PC-9 (cell line): Measurements from ENCODE around the gene FOXN1. TPM values are rescaled to one million over a fixed set of nuclear protein-coding genes. Genes with fewer than 3 reads are reported as not detected.

Source experiments
- BruUV-seq: library from RNA; stranded (reverse); fragments of 400-500 nt; replicated peaks from 2 replicates; lab custom pipeline; 2021; lab: Mats Ljungman, UMichigan
- CTCF ChIA-PET: fragments of 300-600 bp; sonication (Branson Sonifier 250); formaldehyde crosslinking; loops from one replicate; lab custom pipeline; 2022; ENCODE audit warnings: antibody characterized with exemption; lab: Charles Lee
- POLR2A ChIA-PET: fragments of 300-600 bp; sonication (Branson Sonifier 250); formaldehyde crosslinking; loops from one replicate; lab custom pipeline; 2022; ENCODE audit warnings: antibody characterized with exemption; ENCODE audit not compliant: unreplicated experiment; lab: Charles Lee
- DNase-seq, 2 experiments: peaks; one replicate each; pipeline versions ENCODE4 v3.0.0 to v3.0.0-alpha.2; 2015 to 2022; ENCODE audit warnings: mixed read lengths in 1 of 2
- H2AFZ ChIP-seq: fragments of 200-600 bp; sonication (generic); 2 replicates; pipeline ENCODE4 v1.8.1; 2017; ENCODE audit warnings: antibody characterized with exemption
- H3F3A ChIP-seq: fragments of 200-600 bp; sonication (generic); 2 replicates; pipeline ENCODE4 v1.8.1; 2017; ENCODE audit warnings: antibody characterized with exemption, mild to moderate bottlenecking, low read depth; ENCODE audit not compliant: insufficient read depth
- H3K27ac ChIP-seq: fragments of 200-600 bp; sonication (generic); 2 replicates; pipeline ENCODE4 v1.6.1; 2016; ENCODE audit warnings: mixed run types
- H3K27me3 ChIP-seq: fragments of 200-600 bp; sonication (generic); 2 replicates; pipeline ENCODE4 v1.6.1; 2016; ENCODE audit warnings: low read depth, mixed run types; ENCODE audit not compliant: insufficient read depth
- H3K36me3 ChIP-seq: fragments of 200-600 bp; sonication (generic); 2 replicates; pipeline ENCODE4 v1.6.1; 2016; ENCODE audit warnings: low read depth, mixed run types
- H3K4me1 ChIP-seq: fragments of 200-600 bp; sonication (generic); replicated peaks from 2 replicates; pipeline ENCODE4 v1.6.1; 2016; ENCODE audit warnings: mixed run types; ENCODE audit not compliant: insufficient read depth
- H3K4me2 ChIP-seq: fragments of 200-600 bp; sonication (generic); 2 replicates; pipeline ENCODE4 v1.6.1; 2017; ENCODE audit warnings: mixed run types
- H3K4me3 ChIP-seq: fragments of 200-600 bp; sonication (generic); 2 replicates; pipeline ENCODE4 v1.6.1; 2016; ENCODE audit warnings: mixed run types
- H3K79me2 ChIP-seq: fragments of 200-600 bp; sonication (generic); 2 replicates; pipeline ENCODE4 v1.6.1; 2017; ENCODE audit warnings: low read depth, mixed run types
- H3K9me2 ChIP-seq: fragments of 200-600 bp; sonication (generic); 2 replicates; pipeline ENCODE4 v1.8.1; 2017; ENCODE audit warnings: mild to moderate bottlenecking; ENCODE audit not compliant: insufficient read depth
- H3K9me3 ChIP-seq: fragments of 200-600 bp; sonication (generic); 2 replicates; pipeline ENCODE4 v1.8.1; 2016; ENCODE audit warnings: low read depth; ENCODE audit not compliant: insufficient read depth
- H4K20me1 ChIP-seq: fragments of 200-600 bp; sonication (generic); 2 replicates; pipeline ENCODE4 v1.8.1; 2017; ENCODE audit not compliant: insufficient read depth
- EZH2 ChIP-seq: fragments of 200-600 bp; sonication (generic); IDR thresholded peaks from 2 replicates; pipeline ENCODE4 v1.8.0; 2017; ENCODE audit warnings: antibody characterized with exemption, low read depth
- intact Hi-C: fragments of 100-400 bp; cut with micrococcal nuclease; formaldehyde crosslinking; loops from one replicate; pipeline ENCODE4 v1.10.0; 2022; ENCODE audit not compliant: unreplicated experiment
- total RNA-seq: library from RNA; stranded (reverse); gene quantifications from 2 replicates; pipeline ENCODE4 v1.2.3, GENCODE V29; 2021
- TF ChIP-seq, protein P1 (sequence below): fragments of 200-600 bp; sonication (generic); conservative IDR thresholded peaks from 2 replicates; pipeline ENCODE4 v1.6.1; 2017; ENCODE audit warnings: mixed run types, antibody characterized with exemption, mild to moderate bottlenecking, moderate library complexity

Gene FOXN1
- total RNA-seq, 1 experiment from 2014 or later, result not detected

GRCh38 chr17:28460901-28461300 lies 45.2 kb upstream of the FOXN1 start:
- no peaks in the 10 kb centered on the region; the same call in 1 of the 2 replicates for H3F3A ChIP-seq
- no peaks in the 10 kb centered on the region for H3K4me1 ChIP-seq
- no peak overlapping the region for H2AFZ ChIP-seq
- no peak overlapping the region for H3K4me3 ChIP-seq
- no peaks in the 10 kb centered on the region for H3K9me2 ChIP-seq
- ChIA-PET POLR2A (no interaction called here), CTCF (interaction anchor here (0.7 to 0.8 kb wide), 2 partner anchors 18 to 27 kb away, joined by 3 to 5 read pairs; no protein-coding TSS in a partner anchor)
- no peaks in the 10 kb centered on the region for H4K20me1 ChIP-seq
- no peak for TF ChIP-seq EZH2
- TF ChIP-seq, protein P1, sequence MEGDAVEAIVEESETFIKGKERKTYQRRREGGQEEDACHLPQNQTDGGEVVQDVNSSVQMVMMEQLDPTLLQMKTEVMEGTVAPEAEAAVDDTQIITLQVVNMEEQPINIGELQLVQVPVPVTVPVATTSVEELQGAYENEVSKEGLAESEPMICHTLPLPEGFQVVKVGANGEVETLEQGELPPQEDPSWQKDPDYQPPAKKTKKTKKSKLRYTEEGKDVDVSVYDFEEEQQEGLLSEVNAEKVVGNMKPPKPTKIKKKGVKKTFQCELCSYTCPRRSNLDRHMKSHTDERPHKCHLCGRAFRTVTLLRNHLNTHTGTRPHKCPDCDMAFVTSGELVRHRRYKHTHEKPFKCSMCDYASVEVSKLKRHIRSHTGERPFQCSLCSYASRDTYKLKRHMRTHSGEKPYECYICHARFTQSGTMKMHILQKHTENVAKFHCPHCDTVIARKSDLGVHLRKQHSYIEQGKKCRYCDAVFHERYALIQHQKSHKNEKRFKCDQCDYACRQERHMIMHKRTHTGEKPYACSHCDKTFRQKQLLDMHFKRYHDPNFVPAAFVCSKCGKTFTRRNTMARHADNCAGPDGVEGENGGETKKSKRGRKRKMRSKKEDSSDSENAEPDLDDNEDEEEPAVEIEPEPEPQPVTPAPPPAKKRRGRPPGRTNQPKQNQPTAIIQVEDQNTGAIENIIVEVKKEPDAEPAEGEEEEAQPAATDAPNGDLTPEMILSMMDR, result no peak
- intact Hi-C loops, result no loop called here
- H3K27me3 ChIP-seq, result no peaks in the 10 kb centered on the region
- no peak overlapping the region for H3K27ac ChIP-seq
- BruUV-seq, result no TSS peak
- DNase-seq, result no peak
- H3K9me3 ChIP-seq, result no peaks in the 10 kb centered on the region
- no peak overlapping the region for H3K4me2 ChIP-seq
- no peaks in the 10 kb centered on the region for H3K79me2 ChIP-seq
- no peaks in the 10 kb centered on the region for H3K36me3 ChIP-seq

- Histone ChIP-seq H3K27me3 (no peaks in the 10 kb centered on the region), H3K27ac (no peak overlapping the region), H2AFZ (no peak overlapping the region), H3K9me2 (no peaks in the 10 kb centered on the region), H3F3A (peaks cover 5% of the 10 kb centered on the region; the same call in 1 of the 2 replicates), H4K20me1 (no peaks in the 10 kb centered on the region; the same call in 1 of the 2 replicates), H3K4me1 (peaks cover 3% of the 10 kb centered on the region; the same call in 1 of the 2 replicates), H3K36me3 (no peaks in the 10 kb centered on the region), H3K4me3 (no peak overlapping the region), H3K4me2 (no peak overlapping the region), H3K9me3 (no peaks in the 10 kb centered on the region; the same call in 1 of the 2 replicates), H3K79me2 (no peaks in the 10 kb centered on the region)
- no TSS peak for BruUV-seq
- POLR2A ChIA-PET, result no interaction called here
- DNase-seq, result no peak
- TF ChIP-seq, protein P1, result no peak
- no peak for TF ChIP-seq EZH2
- intact Hi-C loops, result no loop called here
- CTCF ChIA-PET, result no interaction called here
These were observed 40.1 kb upstream of the FOXN1 start for GRCh38 chr17:28466001-28466400.

DNA sequence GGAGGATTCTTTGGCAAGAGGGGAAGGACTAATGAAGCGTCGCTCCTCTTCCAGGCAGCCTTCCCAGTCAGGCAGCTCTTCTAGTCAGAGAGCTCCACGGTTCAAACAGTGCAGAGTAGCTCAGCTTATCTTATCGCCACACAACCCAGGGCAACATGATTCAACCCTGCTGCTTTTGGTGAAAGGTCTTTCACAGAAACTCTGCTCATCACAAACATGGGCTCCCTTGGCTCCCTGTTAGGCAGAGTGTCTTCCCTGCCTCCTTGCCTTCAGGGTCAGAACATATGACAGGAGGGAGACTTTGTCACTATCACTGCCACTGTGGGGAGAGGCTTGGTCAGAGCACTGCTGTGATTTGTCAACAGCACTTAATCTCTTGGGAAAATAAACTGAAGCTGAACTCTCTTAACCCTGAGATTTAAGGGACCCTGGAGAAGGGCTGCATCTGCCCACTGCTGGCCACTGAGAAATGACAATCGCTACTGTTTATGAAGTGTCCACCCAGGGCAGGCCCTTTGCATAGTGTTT lies 39.6 kb upstream of the FOXN1 start:
- Histone ChIP-seq H3K4me1 (peaks cover 6% of the 10 kb centered on the region; the same call in 1 of the 2 replicates), H3F3A (peaks cover 10% of the 10 kb centered on the region; the same call in 1 of the 2 replicates), H2AFZ (no peak overlapping the region), H3K36me3 (no peaks in the 10 kb centered on the region), H3K4me2 (no peak overlapping the region), H3K9me3 (no peaks in the 10 kb centered on the region; the same call in 1 of the 2 replicates), H3K27me3 (no peaks in the 10 kb centered on the region), H4K20me1 (no peaks in the 10 kb centered on the region; the same call in 1 of the 2 replicates), H3K27ac (no peak overlapping the region), H3K4me3 (no peak overlapping the region), H3K9me2 (no peaks in the 10 kb centered on the region), H3K79me2 (no peaks in the 10 kb centered on the region)
- intact Hi-C loops, result no loop called here
- ChIA-PET CTCF (no interaction called here), POLR2A (no interaction called here)
- no peak for DNase-seq
- BruUV-seq, result no TSS peak
- TF ChIP-seq, protein P1, result no peak
- no peak for TF ChIP-seq EZH2
